Neural cell (in vitro differentiated cells): ENCODE measurements around the gene ABL2.

ENCODE experiments used
- CTCF ChIP-seq: fragments of 450-650 bp; IDR thresholded peaks from 2 replicates; pipeline ENCODE4 v1.5.1; 2014; ENCODE audit warnings: antibody characterized with exemption, mild to moderate bottlenecking, moderate library complexity; ENCODE audit not compliant: poor library complexity, severe bottlenecking
- EP300 ChIP-seq: fragments of 450-650 bp; conservative IDR thresholded peaks from 2 replicates; pipeline ENCODE4 v1.6.1; 2014; ENCODE audit warnings: antibody characterized with exemption, mild to moderate bottlenecking, moderate library complexity; ENCODE audit not compliant: poor library complexity, severe bottlenecking
- EZH2 ChIP-seq: fragments of 200-600, 300-800 bp; shearing (Covaris generic), sonication (generic); IDR thresholded peaks from 2 replicates; pipeline ENCODE4 v1.6.1; 2014; ENCODE audit warnings: antibody characterized with exemption, low read length, borderline replicate concordance, mild to moderate bottlenecking; ENCODE audit not compliant: insufficient read depth, poor library complexity, severe bottlenecking
- POLR2AphosphoS5 ChIP-seq: IDR thresholded peaks from 2 replicates; pipeline ENCODE4 v1.6.1; 2012
- RAD21 ChIP-seq: fragments of 450-650 bp; conservative IDR thresholded peaks from 2 replicates; pipeline ENCODE4 v1.6.1; 2014; ENCODE audit warnings: antibody characterized with exemption, mild to moderate bottlenecking, moderate library complexity
- REST ChIP-seq: IDR thresholded peaks from 2 replicates; pipeline ENCODE4 v1.6.1; 2012; ENCODE audit warnings: borderline replicate concordance
- TAF1 ChIP-seq: IDR thresholded peaks from 2 replicates; pipeline ENCODE4 v1.6.1; 2012; ENCODE audit warnings: low read depth

- TF ChIP-seq CTCF (no peak), POLR2AphosphoS5 (no peak), REST (no peak), RAD21 (no peak), EZH2 (no peak), TAF1 (no peak), EP300 (no peak)
Observed at GRCh38 chr1:179107706-179108629, 121.5 kb downstream of the ABL2 start.
